DMS53 (cell line): Measurements from ENCODE around the gene WDR46.

Source experiments
- DNase-seq: peaks from one replicate; lab custom pipeline; 2025; lab: John Stamatoyannopoulos, UW

Gene WDR46

GRCh38 chr6:33288921-33289783, at the start of gene WDR46, which contains the start of gene PFDN6:
Gene WDR46, minus strand, starts transcription at chr6:33289239. Its CDS starts 69 bp downstream, at chr6:33289170.
Gene PFDN6, plus strand, starts transcription at chr6:33289601. Its CDS starts 256 bp downstream, at chr6:33289857.
- peak; percentile 95 for DNase-seq

DNA sequence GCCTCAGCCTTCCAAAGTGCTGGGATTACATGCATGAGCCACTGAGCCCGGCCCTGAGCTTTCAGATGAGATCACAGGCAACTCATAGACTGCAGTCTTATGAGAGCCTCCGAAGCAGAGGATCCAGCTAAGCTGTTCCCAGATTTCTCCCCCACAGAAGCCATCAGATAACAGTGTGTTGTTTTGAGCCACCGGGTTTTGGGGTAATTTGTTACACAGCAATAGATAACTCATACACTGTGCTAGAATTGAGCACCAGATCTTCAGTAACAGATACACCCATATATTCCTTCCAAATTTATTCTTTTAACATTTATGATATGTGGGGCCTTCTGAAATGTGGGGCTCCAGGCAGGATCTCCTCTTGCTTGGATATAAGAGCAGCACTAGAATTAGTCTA, 47.5 kb upstream of the WDR46 start:
- DNase-seq = no peak

GRCh38 chr6:33335916-33336315, 46.9 kb upstream of the WDR46 start:
- no peak for DNase-seq

DNA sequence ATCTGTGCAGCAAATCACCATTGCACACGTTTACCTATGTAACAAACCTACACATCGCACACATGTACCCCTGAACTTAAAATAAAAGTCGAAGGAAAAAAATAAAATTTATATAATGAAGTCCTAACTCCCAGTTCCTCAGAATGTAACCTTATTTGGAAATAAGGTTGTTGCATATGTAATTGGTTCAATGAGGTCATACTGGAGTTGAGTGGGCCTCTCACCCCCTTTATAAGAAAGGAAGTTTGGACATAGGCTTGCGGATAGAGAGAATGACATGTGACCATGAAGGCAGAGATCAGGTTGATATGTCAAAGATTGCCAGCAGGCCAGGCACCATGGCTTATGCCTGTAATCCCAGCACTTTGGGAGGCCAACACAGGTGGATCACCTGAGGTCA, 44.6 kb upstream of the WDR46 start:
- no peak for DNase-seq

- no peak for DNase-seq
These were observed 41.7 kb upstream of the WDR46 start for GRCh38 chr6:33330736-33331135.

DNA sequence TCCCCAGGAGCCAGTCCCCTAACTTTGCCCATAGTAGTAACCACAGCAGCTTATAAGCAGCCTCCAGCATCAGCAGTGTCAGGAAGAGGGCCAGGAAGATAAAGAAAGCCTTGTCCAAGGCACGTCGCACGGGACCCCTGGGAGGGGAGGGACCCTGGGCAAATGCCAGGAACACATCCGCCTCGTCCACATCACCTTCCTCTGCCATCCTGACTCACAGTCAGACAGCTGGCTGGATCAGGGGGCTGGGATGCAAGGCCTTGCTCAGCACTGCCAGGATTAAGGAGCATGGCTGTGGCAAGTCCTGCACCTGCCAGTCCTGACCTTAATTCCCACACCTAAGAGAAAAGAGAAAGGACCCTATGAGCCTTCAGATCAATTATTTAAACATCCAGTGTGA, 40.0 kb upstream of the WDR46 start:
- no peak for DNase-seq

- DNase-seq = peak; percentile 67
These were observed 35.1 kb upstream of the WDR46 start for GRCh38 chr6:33324125-33324524.

GRCh38 chr6:33323623-33323948, 34.5 kb upstream of the WDR46 start:
- DNase-seq = no peak

DNA sequence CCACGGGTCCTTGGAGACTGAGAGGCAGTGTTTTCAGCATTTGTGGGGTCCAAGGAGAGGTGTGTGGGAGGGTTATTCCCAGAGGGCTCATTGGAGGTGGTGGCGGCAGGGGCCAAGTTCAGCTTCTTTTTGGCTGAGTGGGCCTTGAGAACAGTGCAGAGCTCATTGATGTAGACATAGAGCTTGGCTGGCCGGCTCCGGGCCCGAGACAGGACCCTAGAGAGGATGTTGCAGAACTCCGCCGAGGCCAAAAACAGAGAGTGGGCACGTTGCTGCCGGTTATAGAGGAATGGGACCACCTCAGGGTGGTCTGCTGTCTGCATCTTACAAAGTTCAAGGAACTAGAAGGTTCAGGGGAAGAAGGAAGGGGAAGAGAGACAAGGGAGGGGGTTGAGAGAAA, 32.2 kb upstream of the WDR46 start:
- DNase-seq = no peak

GRCh38 chr6:33320315-33321181, 31.5 kb upstream of the WDR46 start:
- DNase-seq = no peak

DNA sequence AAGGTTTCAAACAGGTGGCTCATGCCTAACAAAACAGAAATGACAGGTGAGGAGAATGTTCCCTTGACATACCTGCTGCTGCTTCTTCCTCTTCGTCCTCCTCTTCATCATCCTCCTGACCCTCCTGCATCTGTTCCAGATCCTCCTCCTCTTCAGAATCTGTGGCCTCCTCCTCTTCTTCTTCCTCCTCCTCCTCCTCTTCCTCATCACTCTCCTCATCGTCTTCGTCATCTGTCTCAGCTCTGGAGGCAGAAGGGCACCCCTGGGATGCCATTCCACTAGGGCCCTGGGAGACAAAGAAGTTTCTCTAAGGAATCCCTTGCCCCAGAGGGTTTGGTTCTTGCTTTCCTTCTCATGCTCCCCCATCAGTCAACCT, 30.9 kb upstream of the WDR46 start:
- DNase-seq = no peak

- DNase-seq = no peak
These were observed 29.5 kb upstream of the WDR46 start for GRCh38 chr6:33318426-33319073.

DNA sequence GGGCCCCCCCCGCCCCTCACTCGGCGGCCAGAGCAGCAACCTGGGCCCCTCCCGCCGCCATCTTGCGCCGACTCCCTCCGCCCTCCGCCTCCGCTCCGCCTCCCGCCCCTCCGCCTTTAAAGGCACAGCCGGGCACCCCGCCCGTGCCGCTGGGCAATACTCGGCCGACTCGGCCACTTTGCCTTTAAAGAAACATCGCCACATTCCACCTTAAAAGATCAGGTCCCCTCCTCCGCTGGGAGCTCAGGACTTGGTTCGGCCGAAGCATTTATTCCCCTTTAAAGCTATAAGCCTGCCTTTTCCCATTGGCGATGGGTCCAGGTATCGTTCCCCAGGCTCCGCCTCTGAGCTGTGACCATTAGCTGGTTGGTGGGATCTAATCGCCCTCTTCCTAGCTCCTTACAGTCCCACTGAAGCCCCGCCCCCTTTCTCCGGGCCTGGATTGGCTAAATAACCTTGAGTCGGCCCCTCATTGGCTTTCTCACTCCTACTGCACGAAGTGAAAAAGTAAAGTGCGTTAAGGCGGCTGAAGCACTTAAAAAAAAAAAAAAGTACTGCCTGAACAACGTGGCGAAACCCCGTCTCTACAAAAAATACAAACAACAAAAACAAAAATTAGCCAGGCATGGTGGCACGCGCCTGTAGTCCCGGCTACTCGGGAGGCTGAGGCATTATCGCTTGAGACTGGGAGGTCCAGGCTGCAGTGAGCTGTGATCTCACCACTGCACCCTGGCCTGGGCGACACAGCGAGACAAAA, 28.8 kb upstream of the WDR46 start, which contains the start of gene ZBTB22:
Gene ZBTB22 (minus strand): TSS at position 76 of the 757 bp plus-strand sequence. CDS start 828 bp downstream, outside the sequence.
- peak; percentile 100 for DNase-seq

- peak; percentile 87 for DNase-seq
These were observed 28.3 kb upstream of the WDR46 start for GRCh38 chr6:33317419-33317668.

DNA sequence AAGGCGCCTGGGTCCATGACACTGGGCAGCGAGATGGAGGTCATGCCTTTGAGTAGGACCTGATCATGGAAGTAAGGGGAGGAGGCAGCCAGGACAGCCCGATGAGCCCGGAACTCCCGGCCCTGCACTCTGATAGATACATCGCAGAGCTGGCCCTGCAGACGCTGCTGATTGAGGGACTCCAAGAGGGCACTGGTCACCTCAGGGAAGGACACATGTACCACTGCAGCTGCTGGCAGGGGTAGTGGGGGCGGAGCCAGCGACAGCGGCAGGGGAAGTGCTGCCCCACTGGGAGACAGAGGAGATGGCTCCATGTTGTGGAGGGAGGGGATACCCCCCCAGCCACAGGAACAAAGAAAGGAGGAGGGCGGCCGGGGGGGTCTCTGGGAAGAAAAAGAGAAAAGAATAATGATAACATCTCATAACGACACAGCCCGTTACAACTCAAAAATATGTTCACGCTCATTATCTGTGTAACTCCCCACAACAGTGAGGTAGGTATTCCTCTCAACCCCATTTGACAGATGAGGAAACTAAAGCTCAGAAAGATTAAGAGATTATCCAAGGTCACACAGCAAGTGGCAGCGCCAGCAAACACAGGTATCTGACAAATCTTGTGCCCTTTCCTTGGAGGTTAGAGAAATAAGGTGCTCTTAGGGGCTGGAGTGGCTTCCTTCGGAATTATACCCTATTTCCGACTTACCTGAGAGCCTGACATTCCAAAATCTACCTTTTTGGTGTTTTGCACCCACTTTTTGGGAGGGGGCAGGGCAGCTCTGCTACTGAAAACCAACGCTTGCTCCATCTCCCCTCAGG, 27.8 kb upstream of the WDR46 start:
- peak; percentile 54 for DNase-seq

- DNase-seq = no peak
These were observed 27.0 kb upstream of the WDR46 start for GRCh38 chr6:33315793-33316602.

- DNase-seq = peak; percentile 87
These were observed 26.1 kb upstream of the WDR46 start for GRCh38 chr6:33314943-33315792.

GRCh38 chr6:33314515-33314942, 25.5 kb upstream of the WDR46 start:
- DNase-seq = peak; percentile 91
